Activated naive CD8-positive, alpha-beta T cell treated with anti-CD3 and anti-CD28 coated beads, Interleukin-2, amount 50 U/mL, for 16 hours (primary cell): ENCODE results near the gene GRIA3.
"Not testable (repeated sequence)": the region's sequence is repeated elsewhere in the genome, so short reads cannot be mapped to it uniquely, and the experiment has no call there.

Experiments used
- DNase-seq: peaks from one replicate; pipeline ENCODE4 v3.0.0-alpha.2; 2020; ENCODE audit warnings: low read depth, low spot score

Gene GRIA3

DNA sequence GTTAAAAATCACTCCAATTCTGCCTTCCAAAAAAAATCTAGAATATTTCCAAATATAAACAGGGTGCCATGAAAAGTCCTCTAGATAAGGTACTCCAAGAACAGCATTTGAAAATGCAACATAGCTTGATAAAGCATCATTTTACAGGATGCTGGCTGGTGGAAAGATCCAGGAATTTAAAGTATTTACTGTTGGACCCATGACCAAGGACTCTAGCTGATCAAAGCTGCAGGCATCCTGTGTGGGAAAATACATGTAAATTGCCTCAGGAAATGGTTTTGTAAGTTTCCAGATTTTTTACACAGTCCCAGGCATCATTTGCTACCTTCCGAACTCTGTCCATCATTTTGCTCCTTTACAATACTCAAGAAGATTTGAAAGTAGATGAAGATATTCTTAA lies 164.4 kb downstream of the GRIA3 start:
- DNase-seq: no peak

DNA sequence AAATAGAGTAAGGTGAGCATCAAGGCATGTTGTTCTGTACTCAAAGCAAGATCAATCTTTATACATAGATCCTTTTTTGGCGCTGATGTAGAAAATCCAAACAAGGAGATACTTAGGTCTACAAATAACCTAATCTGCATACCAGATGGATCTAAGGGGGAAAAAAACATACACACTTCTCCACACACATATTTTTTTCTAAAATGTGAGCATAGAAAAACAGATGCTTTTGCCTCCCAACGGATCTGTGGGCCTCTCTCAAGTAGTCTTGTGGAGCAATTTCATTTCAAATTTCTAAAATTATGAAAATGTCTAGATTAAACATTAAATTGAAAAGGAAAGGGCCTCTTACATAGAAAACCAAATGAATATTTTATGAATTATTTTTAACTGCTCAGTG lies 166.1 kb downstream of the GRIA3 start:
- DNase-seq: no peak

DNA sequence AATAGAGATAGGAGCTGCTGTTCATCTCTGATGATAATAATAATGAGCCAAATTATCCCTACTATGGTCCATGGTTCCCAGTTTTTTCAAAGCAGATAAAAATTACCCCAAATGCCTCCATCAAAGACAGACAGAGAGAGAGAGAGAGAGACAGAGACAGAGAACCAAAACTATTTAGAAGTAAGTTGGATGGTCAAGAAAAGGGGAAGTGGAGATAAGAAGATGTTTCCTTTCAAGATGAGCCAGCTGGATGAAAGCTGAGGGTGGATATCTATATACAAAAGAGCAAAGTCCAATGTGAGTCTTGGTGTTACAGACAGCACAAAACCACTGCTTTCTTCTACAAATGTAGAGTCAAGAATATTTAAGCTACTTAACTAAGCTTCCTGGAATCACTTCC lies 173.9 kb downstream of the GRIA3 start:
- DNase-seq: no peak

DNA sequence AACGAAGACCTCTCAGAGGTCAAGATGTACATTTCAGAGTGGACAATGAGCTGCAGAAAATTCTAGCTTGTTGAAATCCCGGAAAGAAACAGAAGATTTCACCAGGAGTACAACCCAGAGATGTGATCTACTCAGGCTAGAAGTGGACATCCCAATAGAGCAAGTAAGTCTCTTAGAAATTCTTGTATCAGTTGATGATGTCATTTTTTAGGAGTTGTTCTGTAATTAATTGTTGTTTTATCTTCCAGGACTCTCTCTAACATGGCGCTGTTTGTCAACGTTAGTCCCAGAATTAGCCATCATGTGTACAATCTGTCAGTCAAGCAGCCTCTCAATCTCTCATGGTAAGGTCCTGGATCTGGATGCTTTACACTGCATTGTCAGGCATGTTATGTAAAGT lies 174.4 kb downstream of the GRIA3 start:
- no peak for DNase-seq

DNA sequence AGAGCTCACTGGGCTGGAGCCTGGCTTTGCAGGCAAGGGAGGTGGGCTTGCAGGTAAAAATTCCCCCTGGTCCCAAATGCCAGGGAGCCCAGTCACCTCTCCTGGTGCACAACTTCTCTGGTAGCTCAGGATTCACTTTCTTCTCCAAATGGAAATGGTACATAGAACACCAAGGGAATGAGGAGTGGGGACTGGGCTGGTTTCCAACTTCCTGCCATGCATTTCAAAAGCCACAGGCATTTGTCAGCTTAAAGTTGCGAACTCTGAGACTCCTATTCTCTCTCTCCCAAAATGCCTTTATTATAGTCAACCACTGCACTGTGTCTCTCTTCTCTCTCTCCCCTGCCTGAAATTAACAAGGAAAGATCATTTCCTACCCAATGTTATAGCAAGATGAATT lies 177.3 kb downstream of the GRIA3 start:
- DNase-seq: no peak

DNA sequence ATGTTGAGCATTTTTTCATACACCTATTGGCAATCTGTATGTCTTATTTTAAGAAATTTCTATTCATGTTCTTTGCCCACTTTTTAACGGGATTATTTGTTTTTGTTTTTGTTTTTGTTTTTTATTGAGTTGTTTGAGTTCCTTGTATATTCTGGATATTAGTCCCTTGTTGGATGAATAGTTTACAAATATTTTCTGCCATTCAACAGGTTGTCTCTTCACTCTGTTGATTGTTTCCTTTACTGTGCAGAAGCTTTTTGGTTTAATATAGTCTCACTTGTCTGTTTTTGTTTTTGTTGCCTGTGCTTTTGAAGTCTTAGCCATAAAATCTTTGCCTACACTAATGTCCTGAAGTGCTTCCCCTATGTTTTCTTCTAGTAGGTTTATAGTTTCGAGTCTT lies 202.1 kb downstream of the GRIA3 start:
- not testable (repeated sequence) for DNase-seq

DNA sequence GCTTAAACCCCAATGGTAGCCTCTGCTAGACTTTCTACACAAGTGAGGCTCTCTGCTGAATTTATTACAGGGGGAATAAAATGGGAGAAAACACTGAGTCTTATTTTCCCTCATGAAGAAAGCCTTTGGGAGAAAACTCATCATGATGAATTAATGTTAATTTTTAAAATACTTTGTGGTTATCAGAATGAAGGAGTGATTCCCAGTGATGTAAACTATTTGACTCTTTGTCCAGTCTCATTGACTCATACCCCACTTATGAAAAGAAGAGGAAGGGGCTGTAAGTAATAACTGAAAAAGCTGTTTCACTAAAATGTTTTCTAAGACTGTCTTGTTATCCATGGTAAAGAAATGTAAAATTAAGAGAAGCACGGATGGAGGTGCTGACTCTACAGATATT lies 208.8 kb downstream of the GRIA3 start:
- DNase-seq: no peak

DNA sequence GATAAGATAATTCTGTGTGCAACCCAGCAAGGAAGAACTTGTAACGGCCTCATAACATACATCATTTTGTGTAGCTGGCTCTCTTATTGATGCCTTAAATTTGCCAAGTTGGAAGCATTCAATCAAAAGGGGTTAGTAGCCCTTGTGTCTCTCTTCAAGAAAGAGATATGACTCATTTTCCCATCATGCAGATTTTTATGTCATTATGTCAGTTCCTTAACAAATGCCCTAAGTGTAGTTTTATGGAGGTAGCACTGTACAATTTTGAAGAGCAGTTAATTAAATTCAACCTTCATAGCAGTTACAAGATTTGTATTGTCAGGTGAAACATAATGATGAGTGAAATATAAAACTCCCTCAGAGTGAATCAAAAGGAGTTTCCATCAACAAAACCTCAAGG lies 215.6 kb downstream of the GRIA3 start:
- no peak for DNase-seq

DNA sequence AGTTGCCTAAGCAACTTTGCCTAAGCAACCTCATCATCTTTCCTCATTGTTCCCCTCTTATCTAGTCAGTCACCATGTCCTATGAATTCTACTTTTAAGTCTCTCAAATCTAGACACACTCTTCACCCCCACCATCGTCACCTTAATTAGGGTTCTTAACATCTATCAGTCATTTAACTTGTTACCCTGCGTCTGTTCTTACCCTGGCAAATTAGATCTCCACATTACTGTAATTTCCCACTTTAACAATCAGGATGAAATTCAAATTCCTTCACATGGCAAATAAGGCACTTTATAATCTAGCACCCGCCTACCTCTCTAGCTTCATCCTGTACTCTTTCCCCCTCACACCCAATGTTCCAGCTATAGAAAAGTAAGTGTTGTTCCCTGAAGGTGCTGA lies 221.2 kb downstream of the GRIA3 start:
- DNase-seq: no peak

DNA sequence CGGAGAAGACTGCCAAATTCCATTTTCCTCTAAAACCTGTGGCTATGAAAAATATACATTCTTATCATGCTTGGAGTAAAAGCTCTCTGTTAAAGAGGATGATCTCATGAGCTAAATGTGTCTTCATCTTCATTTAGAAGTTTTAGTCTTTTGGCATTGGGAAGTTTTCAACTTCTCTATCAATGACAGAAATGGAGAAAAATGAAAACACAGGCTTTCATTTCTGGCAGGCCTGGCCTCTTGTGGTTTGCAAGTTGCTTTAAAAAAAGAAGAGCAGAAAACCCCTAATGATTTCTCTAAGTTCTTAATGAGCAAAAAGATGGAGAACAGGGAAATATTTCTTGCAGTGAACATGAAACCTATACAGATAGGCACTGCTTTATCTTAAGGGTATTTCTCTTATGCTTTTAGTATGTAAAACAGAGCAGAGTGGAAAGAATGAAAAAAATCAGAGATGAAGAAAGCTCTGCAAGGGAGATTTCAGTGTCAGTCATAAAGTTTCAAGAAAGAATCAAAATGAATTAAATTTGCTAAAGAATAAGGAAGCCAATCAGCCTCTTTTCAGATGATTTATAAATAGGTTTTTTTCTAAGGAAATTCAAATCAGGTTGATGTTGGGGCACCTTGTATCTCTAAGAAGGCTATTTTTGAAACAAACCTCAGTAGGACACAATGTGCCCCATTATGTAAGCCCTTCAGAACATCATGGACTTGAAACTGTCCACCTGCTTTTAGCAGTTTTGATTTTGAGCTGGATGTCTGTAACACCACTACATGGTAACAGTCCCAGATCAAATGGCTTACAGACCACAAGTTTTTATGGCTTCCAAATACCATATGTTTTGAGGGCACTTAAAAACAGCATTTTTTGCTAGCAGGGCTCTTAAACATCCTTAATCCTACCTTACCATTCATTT lies 225.0 kb downstream of the GRIA3 start:
- DNase-seq: no peak

DNA sequence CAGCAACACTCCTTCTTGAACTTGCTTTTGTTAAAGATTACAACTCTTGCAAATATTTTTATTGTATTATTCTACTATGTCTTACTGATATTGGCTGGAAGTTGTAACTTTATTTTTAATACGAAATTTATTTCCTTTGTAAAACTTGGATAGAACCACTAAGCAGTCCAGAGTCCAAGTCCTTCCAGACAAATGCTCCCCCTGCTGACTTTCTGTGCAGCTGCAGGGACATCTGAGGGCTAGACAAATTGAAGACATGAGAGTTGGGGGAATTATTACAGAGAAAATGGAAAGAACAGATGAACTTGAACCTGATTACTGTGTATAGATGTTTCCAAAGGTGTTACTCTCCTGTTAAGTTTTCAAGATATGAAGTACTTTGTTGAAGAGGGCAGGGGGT lies 238.8 kb downstream of the GRIA3 start:
- no peak for DNase-seq

DNA sequence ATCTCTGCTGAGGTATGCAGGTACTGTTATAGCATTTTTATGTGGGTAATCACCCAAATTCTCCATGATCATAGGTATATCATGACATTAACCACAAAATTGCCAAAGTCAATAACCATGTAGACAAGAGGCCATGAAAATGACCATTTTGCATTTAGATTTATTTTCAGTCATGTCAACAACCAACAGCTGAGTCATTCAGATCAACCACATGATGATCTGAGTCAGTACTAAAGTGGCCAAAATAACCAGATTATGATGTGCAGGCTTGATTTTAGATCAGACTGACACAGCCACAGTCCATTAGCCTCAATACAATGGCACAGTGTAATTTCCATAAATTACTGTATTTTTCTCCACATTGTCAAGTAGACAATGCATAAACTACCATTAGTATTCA lies 240.5 kb downstream of the GRIA3 start:
- no peak for DNase-seq

DNA sequence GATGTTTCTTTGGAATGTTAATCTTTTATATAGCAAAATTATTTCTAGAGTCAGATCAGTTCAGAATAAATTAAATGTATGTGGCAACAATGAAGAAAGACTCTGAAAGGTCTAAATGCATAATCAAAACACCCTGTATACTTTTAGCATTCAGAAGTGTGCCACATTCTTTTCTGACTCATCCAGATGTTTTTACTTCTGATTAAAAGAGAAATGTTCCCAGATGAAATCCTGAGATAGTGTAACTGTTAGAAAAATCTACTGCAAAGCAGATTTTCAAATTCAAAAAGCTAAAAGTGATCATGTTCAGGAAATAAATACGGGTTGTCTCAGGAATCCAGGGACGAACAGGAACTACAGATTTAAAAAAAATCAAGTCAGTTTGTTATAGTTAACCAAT lies 241.4 kb downstream of the GRIA3 start:
- DNase-seq: no peak

DNA sequence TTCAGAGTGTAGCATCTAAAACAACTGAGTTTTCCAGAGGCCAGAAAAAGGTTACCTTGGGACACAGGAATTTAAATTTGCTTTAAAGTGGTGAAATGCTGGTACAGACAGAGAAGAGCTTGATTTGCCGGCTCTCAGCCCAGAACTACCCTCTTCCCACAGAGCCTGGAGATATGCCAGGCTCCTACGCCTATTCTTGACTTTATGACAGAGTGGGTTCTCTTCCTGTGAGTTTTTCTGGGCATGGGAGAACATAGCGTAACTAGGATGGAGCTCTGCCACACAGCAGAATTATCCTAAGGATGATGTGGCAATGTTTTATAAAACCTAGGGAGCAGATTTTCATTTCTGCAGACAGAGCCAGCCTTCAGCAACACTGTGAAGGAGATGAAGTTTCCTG lies 241.8 kb downstream of the GRIA3 start:
- DNase-seq: no peak

DNA sequence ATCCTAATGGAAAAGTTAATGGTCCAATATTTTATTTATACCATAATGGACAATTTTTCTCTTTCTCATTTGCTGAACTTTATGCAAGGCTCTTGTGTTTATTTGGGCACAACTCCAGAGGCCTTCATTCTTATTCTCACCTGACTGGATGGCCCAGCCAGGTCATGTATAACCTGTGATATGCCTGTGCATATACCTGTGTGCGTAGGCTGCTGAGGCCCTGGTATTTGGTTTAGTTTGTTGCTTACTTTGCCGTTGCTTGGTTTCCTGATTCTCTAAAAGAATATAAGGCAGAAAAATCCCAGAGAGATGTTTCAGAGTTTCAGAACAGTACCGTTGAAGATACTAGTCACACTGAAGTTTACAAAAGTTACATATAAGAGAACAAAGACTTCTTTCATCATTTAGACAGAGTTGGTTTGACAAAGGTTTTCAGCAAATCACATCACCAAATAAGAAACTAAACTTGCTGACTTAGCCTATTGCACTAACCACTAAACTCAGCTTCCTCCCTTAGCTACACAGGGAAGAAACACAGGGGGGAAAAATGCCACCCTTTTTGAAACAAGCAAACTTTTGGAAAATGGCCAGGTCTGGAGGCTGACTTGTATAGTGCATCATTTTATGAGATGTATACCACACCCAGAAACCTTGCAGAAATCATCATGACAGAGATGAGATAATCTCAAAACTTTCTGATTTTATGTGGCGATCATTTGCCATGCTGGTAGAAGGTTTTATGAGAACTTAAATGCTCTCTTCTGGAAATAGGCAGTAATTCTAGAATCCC lies 248.5 kb downstream of the GRIA3 start:
- no peak for DNase-seq

DNA sequence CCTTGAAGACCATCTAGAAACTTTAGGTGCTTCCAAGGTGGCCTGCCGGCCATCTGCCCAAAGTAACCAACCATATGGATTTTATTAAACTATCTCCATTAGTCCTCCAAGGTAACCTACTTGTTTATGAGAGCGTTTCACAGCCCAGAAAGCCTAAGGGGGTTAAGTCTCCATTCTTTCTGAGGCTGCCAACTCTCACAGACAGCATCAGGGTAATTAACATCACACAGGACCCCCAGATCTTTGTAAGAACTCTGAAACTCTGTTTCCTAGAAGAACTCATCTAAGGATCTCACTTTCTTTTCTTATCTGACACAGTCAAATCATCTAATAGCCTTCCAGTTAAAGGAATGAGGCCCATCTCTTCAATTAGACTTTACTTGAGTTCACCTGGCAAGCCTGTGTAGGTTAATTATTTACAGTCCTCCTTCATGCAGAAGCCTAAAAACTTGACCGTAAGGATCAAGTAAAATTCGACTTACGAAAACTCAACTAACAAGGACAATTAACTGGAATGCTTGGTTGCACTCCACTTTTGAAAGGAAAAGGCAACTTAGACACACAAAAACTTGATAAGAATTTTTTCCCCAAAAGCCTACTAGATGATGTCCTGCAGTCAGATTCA lies 252.5 kb downstream of the GRIA3 start:
- no peak for DNase-seq

DNA sequence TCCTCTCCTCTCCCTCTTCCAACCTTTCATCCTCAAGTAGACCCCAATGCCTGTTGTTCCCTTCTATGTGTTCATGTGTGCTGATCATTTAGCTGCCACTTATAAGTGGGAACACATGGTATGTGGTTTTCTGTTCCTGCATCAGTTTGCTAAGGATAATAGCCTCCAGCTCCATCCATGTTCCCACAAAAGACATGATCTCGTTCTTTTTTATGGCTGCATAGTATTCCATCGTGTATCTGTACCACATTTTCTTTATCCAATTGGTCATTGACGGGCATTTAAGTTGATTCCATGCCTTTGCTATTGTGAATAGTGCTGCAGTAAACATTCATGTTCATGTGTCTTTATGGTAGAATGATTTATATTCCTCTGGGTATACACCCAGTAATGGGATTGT lies 255.8 kb downstream of the GRIA3 start:
- not testable (repeated sequence) for DNase-seq

DNA sequence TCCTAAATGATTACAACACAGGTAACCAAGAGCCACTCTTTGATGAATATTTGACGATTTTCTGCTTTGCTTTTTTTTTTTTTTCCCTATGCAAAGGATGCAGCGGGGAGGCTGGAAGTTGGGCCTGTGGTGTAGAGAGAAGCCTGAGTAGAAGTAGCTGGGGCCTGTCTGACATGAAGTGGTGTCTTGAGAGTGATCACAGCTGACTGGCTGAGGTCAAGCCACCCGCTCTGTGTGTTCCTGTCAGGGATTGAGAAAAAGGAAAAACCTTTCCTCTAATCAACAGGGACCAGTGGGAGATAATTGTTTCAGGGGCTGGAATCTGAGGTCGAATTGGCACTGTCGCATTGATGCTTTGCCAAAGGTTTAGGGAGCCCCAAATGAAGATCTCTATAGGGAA lies 258.7 kb downstream of the GRIA3 start:
- no peak for DNase-seq

DNA sequence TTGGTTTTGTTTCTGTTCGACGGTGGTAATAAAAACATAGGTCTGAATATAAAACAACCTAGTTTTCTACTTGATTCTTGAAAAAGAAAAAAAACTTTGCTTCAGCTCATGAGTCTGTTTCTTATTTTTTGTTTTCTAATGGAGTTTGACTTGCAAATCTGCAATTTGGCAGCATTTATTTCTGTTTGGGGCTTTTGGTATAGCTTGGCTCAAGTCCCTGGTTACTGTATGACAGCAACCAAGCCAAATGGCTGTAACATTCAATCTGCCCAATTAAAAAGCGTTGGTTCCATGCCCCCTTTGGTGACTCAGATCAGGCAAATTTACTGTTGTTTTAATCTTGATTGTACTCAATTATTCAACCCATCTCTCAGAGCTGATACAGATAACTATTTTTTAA lies 263.4 kb downstream of the GRIA3 start:
- DNase-seq: no peak

DNA sequence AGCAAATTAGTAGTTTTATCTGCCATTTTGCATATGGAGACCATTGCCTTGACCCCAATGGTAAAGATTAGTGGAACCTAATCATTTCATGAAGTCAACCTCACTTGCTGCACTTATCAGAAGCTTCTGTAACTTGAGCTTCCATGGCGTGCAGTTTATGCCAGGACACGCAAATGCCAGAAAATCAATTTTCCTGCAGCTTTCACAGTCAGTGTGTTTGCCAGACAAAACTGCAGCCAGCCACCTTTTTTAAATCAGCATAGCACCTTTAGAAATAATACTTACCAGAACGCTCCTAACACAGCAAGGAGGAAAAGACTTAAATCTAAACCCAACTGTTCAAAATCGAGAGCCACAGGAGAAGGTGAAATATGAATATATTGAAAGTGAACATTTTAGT lies 265.3 kb downstream of the GRIA3 start:
- DNase-seq: no peak

DNA sequence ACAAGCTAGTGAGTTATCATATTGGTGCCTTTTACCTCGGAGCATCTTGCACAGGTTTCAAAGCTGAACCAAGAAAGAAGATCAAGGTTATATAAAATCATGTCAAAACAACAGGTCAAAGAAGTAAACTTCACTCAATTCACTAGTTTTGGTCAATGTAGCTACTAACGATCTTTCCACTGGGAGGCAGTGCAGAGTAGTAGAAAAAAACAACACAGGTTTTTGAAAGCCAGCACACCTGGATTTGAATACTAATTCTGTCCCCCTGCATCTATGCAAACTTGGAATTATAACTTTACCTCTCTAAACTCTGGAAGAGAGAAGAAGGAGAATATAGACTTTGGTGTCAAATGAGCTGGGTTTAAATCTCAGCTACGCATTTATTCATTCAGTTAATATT lies 266.1 kb downstream of the GRIA3 start:
- no peak for DNase-seq

DNA sequence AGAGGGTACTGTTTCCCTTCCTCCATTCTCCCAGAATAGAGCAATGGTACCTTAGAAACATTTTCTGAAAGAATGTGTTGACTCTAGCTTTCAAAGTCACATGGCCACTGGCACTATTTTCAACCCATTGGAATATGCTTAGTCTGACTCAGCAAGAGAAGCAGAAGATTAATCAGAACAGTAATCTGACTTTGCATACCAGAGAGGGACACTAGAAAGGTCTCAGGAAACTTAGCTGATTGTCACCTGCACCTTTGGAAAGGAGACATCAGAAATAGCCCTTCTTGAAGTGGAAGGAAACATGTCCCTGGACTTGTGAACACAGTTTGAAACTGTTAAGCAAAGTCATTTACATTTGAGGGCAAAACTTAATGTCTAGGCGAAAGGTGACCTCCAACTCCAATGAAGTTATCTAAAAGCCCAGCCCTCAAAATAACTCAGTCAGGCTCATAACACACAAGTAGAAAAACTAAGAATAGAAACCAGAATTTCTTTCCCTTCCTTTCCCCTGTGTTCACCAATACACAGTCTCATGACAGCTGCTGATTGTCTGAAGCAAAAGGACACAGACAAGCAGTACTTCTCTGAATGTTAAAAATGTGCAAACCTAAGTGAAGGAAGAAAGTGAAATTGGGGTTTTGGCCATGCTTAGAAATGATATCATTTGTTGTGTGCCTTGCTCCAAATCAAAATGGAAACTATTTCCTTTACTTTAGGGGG lies 270.8 kb downstream of the GRIA3 start:
- no peak for DNase-seq
